ENCODE results near the gene USP3.
"Not testable (repeated sequence)": the region's sequence is repeated elsewhere in the genome, so short reads cannot be mapped to it uniquely, and the experiment has no call there.

The USP3 gene

DNA sequence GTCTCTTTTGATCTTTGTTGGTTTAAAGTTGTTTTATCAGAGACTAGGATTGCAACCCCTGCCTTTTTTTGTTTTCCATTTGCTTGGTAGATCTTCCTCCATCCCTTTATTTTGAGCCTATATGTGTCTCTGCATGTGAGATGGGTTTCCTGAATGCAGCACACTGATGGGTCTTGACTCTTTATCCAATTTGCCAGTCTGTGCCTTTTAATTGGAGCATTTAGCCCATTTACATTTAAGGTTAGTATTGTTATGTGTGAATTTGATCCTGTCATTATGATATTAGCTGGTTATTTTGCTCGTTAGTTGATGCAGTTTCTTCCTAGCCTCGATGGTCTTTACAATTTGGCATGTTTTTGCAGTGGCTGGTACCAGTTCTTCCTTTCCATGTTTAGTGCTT, 116.4 kb downstream of the USP3 start:
- DNase-seq = not testable (repeated sequence)

GRCh38 chr15:63623232-63623969, 119.0 kb downstream of the USP3 start:
- no peak for DNase-seq

DNA sequence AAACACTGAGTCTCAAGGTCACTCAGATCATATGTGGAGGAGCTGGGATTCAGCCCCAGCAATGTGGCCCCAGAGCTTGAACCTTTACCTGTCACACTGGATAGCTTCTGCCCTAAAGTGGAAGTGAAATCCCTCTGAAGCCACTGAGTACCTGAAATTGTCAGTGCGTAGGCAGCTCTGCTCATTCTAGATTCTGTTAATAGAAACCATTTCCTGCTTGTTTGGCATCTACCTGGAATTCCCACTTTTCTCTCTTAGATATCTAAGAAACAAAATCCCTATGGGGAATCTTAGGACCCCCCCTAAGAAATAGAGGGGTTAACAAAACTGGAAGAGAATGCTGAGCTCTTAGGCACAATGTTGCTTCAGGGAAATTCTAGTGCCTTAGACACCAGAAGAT, 122.6 kb downstream of the USP3 start:
- no peak for DNase-seq

DNA sequence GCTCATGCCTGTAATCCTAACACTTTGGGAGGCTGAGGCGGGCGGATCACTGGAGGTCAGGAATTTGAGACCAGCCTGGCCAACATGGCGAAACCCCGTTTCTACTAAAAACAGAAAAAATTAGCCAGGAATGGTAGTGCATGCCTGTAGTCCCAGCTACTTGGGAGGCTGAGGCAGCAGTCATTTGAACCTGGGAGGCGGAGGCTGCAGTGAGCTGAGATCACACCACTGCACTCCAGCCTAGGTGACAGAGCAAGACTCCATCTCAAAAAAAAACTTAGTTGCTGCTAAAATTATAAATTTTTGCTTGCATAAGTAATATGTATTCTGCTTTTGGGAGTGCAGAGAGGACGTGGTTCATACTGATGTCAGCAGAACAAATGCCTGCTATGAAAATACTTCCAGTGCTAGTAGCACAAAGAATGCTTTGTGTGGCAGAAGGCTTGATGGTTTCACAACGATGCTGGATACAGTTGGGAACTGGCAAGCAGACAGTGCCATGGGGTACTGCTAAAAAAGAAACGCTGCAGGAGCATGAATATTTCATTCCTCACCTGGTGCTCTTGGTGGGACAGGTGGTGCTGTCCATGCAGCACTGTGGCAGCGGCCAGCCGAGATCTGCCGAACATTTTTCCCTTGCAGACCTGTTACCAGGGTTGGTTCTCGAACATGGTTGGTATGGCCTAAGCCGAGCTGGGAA, 123.9 kb downstream of the USP3 start:
- no peak for DNase-seq

DNA sequence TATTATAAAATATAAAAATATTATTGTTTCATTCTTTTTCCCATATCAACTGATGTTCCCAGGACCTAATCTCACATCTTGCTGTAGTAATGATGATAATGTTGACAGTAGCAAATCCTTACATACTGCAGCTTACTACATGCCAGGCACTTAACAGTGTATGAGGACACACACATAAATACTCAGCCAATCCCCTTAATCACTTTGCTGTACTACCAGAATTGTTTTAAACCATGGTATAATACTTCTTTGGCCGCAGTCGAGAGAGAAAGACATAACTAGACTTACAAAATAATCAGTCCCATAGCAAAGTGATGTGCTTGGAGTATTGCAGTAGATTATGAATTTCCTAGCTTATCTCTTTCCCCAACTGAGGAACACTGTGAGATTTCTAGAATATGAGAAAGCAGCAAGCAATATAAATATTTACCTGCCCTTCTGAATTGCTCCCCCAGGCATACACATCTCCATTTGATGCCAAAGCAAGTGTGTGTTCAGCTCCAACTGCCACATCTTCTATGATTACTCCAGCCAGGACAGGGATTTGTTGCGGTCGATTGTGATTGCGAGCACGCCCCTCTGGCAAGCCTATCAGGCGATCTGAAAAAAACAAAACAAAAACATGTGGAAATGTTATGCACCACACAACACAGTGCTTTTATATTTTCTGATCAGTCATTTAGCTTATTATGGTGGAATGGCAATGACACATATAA, 125.8 kb downstream of the USP3 start:
- no peak for DNase-seq

DNA sequence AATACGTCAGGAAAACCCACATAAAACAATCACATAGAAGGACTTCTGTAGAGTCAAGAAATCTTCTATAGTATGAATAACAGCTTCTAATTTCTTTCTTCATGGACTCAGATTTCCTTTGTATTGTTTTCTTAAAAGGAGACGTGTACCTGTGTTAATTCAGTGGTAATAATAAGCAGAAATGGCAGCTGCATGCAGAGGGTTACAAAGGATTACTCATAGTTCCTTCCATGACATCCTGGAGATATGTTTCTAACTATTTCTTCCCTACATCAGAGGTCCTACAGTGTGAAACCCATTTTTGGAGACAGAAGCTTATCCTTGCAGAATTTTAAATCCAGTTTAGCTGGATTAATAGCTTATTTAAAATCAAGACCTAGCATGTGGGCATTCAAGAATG, 128.9 kb downstream of the USP3 start:
- no peak for DNase-seq

DNA sequence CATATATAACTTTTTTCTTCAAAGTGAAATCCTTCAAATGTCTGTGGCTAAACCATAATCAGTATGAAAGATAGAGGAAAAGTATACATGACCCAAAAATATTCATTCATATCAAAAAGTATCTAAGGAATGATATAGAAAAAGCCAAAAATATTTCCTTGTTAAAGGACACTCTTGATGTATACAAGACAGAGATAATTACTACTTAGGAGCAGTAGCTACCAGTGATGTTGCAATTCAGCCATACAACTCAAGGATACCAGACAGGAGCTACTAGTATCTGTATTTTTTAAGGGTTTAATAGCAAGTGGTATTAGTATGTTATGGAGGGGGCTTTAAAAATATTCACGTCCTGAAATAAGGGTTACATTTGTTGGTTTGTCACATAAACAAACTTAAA, 129.8 kb downstream of the USP3 start:
- DNase-seq = no peak

- DNase-seq = no peak
Measured at GRCh38 chr15:63636518-63637061, 132.2 kb downstream of the USP3 start.

DNA sequence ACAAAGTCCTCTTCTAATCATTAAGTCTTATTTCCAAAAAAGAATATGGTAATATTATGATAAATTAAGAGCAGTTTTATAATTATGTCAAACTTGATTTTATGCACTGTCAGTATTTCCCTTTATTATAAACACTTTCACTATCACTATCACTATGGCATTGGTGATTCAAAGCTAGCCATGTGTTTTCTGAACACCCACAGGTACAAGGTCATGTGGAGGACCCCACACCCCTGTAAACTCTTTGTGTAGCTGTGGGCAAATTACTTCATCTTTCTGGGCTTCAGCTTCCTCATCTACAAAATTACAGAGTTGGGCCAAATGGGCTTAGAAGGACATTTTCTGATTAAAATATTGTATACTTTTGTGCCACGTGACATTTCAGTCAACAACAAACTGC, 134.4 kb downstream of the USP3 start:
- DNase-seq = peak; percentile 17

GRCh38 chr15:63640146-63640545, 135.8 kb downstream of the USP3 start:
- no peak for DNase-seq

Measured in stimulated activated CD4-positive, alpha-beta T cell treated with anti-CD3 and anti-CD28 coated beads, Interleukin-4, amount 100 ng/mL, for 24 hours (primary cell).